SIG-M5 treated with dmso at 0.1 percent for 504 hours (cell line): ENCODE measurements around the gene SCAF4.
A peak's percentile ranks its signal among the peaks of the same experiment; 100 is the strongest.
"Not testable (repeated sequence)": the region's sequence is repeated elsewhere in the genome, so short reads cannot be mapped to it uniquely, and the experiment has no call there.

Source experiments
- DNase-seq: peaks from one replicate; lab custom pipeline; 2025; ENCODE audit not compliant: unreplicated experiment; lab: John Stamatoyannopoulos, UW

Gene SCAF4

DNA sequence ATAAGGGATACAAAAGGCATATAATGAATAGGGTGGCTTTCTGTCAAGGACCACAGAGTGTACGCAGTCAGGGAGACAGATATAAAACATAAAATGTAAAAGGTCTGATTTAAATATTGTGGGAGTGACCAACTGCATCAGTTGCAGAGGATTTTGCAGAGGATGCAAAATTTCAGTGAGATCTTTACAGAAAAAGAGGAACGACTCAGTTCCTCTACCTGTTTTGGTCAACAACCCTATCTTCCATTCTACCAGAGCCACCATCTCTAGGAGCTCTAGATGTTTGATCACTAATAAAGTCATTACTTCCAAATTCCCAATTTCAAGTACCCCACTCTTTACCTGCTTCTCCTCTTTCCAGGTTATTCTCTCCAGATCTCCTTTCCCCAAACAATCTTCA is 56.0 kb downstream of the SCAF4 start:
- no peak for DNase-seq

DNA sequence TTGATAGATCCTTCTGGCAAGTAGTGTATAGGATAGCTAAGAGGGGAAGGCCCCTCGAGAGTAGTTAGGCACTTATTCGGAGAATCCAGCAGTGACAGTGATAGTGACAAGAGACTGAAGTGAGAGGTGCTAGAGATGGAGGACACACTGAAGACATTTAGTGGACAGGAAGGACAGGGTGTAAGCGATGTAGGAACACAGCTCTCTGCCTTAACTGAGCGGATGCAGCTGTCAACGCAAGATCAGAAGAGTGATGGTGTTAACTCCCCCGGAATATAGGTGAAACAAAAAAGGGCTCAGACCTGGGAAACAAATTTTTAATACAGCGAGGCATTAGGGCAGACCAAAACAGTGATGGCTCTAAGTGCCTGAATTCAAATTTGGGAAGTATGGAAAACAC is 56.6 kb downstream of the SCAF4 start:
- no peak for DNase-seq

DNA sequence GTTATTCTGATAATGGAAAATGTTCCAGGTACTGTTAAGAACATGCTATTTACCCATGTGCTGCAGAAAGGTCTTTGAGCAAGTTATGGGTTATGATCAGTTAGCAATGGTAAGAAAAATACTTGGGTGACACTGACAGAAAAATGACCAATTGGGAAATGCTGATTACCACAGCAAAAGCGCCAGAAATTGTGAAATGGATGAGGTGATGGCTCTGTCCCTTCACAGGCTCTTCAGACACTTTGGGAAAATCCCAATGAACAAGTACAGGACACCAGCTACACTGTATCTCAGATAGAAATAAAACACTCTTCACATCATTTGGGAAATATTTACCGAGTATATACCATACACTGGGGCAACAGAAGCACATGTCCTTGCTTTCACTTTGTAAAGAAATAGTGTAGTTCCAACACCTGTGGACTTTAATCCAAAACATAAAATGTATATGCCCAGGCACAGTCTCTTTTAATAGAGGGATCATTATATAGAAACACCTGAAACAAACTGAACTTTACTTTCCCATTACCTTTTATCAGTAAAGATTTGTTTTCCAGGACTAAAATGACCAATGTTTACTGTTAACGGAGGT is 58.5 kb downstream of the SCAF4 start:
- no peak for DNase-seq

GRCh38 chr21:31671931-31672330 is 60.0 kb downstream of the SCAF4 start:
- no peak for DNase-seq

GRCh38 chr21:31671146-31671716 is 60.7 kb downstream of the SCAF4 start:
- DNase-seq, result no peak

GRCh38 chr21:31670070-31670469 is 61.8 kb downstream of the SCAF4 start:
- no peak for DNase-seq

- DNase-seq, result no peak
Observed at GRCh38 chr21:31668651-31669491, 63.0 kb downstream of the SCAF4 start.

GRCh38 chr21:31667639-31668038 is 64.3 kb downstream of the SCAF4 start:
- no peak for DNase-seq

DNA sequence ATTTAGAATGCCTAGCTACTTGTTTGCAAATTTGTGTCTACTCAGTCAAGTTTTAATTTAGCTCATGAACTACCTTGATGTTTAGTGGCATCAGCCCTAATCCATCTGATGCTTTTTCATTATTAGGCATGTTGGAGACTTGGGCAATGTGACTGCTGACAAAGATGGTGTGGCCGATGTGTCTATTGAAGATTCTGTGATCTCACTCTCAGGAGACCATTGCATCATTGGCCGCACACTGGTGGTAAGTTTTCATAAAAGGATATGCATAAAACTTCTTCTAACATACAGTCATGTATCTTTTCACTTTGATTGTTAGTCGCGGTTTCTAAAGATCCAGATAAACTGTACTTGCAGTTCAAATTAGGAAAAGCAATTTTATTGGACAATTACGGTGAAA is 64.8 kb downstream of the SCAF4 start:
- DNase-seq, result no peak

- DNase-seq, result no peak
Observed at GRCh38 chr21:31666445-31667010, 65.4 kb downstream of the SCAF4 start.

DNA sequence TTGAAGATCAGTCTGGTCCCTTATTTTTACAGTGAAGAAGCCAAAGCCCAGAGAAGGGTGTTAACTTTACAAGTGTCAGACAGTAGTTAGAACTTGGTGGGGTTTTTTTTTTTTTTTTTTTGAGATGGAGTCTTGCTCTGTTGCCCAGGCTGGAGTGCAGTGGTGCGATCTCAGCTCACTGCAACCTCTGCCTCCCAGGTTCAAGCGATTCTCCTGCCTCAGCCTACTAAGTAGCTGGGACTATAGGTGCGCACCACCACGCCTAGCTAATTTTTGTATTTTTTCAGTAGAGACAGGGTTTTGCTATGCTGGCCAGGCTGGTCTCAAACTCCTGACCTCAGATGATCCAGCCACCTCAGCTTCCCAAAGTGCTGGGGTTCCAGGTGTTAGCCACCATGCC is 66.0 kb downstream of the SCAF4 start:
- not testable (repeated sequence) for DNase-seq

GRCh38 chr21:31665397-31665796 is 66.5 kb downstream of the SCAF4 start:
- peak; percentile 8 for DNase-seq

DNA sequence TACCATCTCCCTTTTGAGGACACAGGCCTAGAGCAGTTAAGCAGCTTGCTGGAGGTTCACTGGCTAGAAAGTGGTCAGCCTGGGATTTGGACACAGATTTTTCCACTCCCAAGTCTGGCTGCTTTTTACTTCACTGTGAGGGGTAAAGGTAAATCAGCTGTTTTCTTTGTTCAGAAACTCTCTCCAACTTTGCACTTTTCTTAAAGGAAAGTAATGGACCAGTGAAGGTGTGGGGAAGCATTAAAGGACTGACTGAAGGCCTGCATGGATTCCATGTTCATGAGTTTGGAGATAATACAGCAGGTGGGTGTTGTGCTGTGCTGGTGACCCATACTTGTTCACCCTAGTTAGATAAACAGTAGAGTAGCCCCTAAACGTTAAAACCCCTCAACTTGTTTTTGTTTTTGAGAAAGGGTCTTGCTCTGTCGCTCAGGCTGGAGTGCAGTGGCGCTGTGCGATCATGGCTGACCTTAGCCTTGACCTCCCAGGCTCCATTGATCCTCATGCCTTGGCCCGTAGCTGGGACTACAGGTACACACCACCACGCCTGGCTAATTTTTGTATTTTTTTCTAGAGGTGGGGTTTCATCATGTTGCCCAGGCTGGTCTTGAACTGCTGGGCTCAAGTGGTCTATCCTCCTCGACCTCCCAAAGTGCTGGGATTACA is 68.2 kb downstream of the SCAF4 start:
- no peak for DNase-seq

DNA sequence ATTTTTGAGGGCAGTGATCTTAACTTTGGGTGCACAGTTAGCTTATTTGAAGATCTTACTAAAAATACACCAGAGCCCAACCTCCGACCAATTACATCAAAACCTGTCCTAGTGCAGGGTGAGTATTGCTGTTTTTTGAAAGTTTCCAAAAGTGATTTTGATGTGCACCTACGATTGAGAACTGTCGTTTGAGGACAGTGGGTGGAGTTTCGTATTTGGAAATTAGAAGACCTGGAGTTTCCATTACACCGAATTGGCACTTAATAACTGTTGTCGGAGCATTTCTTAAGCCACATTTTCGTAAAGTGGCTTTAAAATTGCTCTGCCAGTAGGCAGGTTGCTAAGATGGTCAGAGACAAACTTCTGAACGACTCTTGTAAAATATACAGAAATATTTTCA is 71.3 kb downstream of the SCAF4 start:
- no peak for DNase-seq

DNA sequence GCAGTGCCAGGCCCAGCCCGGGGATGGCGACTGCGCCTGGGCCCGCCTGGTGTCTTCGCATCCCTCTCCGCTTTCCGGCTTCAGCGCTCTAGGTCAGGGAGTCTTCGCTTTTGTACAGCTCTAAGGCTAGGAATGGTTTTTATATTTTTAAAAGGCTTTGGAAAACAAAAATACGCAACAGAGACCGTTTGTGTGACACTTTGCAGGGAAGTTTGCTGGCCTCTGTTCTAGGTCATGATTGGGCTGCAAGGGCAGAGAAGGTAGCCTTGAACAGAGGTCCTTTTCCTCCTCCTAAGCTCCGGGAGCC is 71.7 kb downstream of the SCAF4 start:
- DNase-seq, result no peak

DNA sequence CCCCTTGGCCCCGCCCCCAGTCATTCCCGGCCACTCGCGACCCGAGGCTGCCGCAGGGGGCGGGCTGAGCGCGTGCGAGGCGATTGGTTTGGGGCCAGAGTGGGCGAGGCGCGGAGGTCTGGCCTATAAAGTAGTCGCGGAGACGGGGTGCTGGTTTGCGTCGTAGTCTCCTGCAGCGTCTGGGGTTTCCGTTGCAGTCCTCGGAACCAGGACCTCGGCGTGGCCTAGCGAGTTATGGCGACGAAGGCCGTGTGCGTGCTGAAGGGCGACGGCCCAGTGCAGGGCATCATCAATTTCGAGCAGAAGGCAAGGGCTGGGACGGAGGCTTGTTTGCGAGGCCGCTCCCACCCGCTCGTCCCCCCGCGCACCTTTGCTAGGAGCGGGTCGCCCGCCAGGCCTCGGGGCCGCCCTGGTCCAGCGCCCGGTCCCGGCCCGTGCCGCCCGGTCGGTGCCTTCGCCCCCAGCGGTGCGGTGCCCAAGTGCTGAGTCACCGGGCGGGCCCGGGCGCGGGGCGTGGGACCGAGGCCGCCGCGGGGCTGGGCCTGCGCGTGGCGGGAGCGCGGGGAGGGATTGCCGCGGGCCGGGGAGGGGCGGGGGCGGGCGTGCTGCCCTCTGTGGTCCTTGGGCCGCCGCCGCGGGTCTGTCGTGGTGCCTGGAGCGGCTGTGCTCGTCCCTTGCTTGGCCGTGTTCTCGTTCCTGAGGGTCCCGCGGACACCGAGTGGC is 72.2 kb downstream of the SCAF4 start, which contains the start of gene SOD1:
TSS of gene SOD1 (plus strand) at position 158 of the 723 bp plus-strand sequence. CDS start at position 235, 77 bp downstream.
- DNase-seq, result peak; percentile 88

DNA sequence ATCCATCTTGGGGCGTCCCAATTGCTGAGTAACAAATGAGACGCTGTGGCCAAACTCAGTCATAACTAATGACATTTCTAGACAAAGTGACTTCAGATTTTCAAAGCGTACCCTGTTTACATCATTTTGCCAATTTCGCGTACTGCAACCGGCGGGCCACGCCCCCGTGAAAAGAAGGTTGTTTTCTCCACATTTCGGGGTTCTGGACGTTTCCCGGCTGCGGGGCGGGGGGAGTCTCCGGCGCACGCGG is 72.7 kb downstream of the SCAF4 start:
- no peak for DNase-seq

- no peak for DNase-seq
Observed at GRCh38 chr21:31658053-31658452, 73.9 kb downstream of the SCAF4 start.

GRCh38 chr21:31656199-31657095 is 75.5 kb downstream of the SCAF4 start:
- no peak for DNase-seq
